HepG2 (cell line): Measurements from ENCODE around the gene LARP4. TPM values are rescaled to one million over a fixed set of nuclear protein-coding genes. Genes with fewer than 3 reads are reported as not detected.

Source experiments
- ATAC-seq: fragments of 200-7000 bp; cut with Tn5 transposase; 3 replicates; pipeline ENCODE4 v1.9.1; 2020; ENCODE audit warnings: mild to moderate bottlenecking, moderate library complexity
- BruUV-seq: library from RNA; stranded (reverse); fragments of 400-500 nt; replicated peaks from 2 replicates; lab custom pipeline; 2021; lab: Mats Ljungman, UMichigan
- CTCF ChIA-PET: fragments of 300-600 bp; formaldehyde crosslinking; extraction: SDS; loops from one replicate; lab custom pipeline; 2021; ENCODE audit warnings: low total read pairs, inconsistent platforms, low intra/inter-chr PET ratio; lab: Yijun Ruan, JAX
- POLR2A ChIA-PET: fragments of 350-600 bp; sonication (Branson Sonifier 250); formaldehyde crosslinking; loops from one replicate; lab custom pipeline; 2020; ENCODE audit warnings: antibody characterized with exemption, inconsistent platforms; lab: Yijun Ruan, JAX
- DNase-seq: peaks from one replicate; pipeline ENCODE4 v3.0.0-alpha.2; 2015; ENCODE audit warnings: low spot score
- FAIRE-seq: peaks from 3 replicates; lab custom pipeline; 2011; peaks lifted over from hg19 to GRCh38; lab: Jason Lieb, UNC
- H2AFZ ChIP-seq: one replicate; pipeline ENCODE4 v1.6.1; 2011; ENCODE audit warnings: low read length, inconsistent platforms
- H3K27ac ChIP-seq: fragments of 300-600 bp; 3 replicates; pipeline ENCODE4 v1.8.0; 2011; ENCODE audit warnings: mixed run types, mild to moderate bottlenecking, mixed read lengths, low read length, inconsistent platforms; ENCODE audit not compliant: insufficient read depth; ENCODE audit errors: extremely low read length
- H3K27me3 ChIP-seq, 2 experiments: fragments of 200-600 bp in 1 of 2; 2 replicates in 1 of 2; 3 replicates in 1 of 2; pipeline versions ENCODE4 v1.6.0 to v1.8.0; 2011; ENCODE audit warnings: low read length in 2 of 2, mild to moderate bottlenecking in 2 of 2, moderate library complexity in 2 of 2, inconsistent platforms in 1 of 2; ENCODE audit not compliant: insufficient read depth in 2 of 2, control insufficient read depth in 1 of 2
- H3K36me3 ChIP-seq, 2 experiments: fragments of 200-600 bp in 1 of 2; replicated peaks in 1 of 2; 2 replicates in 1 of 2; 3 replicates in 1 of 2; pipeline versions ENCODE4 v1.5.1 to v1.8.0; 2011; ENCODE audit warnings: low read length in 2 of 2, inconsistent platforms in 1 of 2; ENCODE audit not compliant: insufficient read depth in 2 of 2, control insufficient read depth in 1 of 2
- H3K4me1 ChIP-seq: 2 replicates; pipeline ENCODE4 v1.5.1; 2012; ENCODE audit warnings: low read length, inconsistent platforms; ENCODE audit not compliant: insufficient read depth
- H3K4me2 ChIP-seq: 2 replicates; pipeline ENCODE4 v1.6.0; 2011; ENCODE audit warnings: low read depth, low read length, inconsistent platforms
- H3K4me3 ChIP-seq, 3 experiments: fragments of 200-600 bp in 1 of 3; sonication (generic), shearing (Covaris generic) in 1 of 3; replicated peaks in 1 of 3; 2 replicates each; pipeline ENCODE4 v1.5.1; 2011 to 2016; ENCODE audit warnings: low read length in 3 of 3, inconsistent platforms in 2 of 3, low read depth in 2 of 3, mild to moderate bottlenecking in 2 of 3, control low read depth in 1 of 3, mixed read lengths in 1 of 3; ENCODE audit not compliant: insufficient read depth in 1 of 3
- H3K79me2 ChIP-seq: one replicate; pipeline ENCODE4 v1.6.1; 2011; ENCODE audit warnings: low read length, inconsistent platforms; ENCODE audit not compliant: insufficient read depth
- H3K9ac ChIP-seq: 2 replicates; pipeline ENCODE4 v1.6.0; 2011; ENCODE audit warnings: mild to moderate bottlenecking, low read depth, low read length, inconsistent platforms; ENCODE audit not compliant: insufficient read depth
- H3K9me3 ChIP-seq: 2 replicates; pipeline ENCODE4 v1.5.1; 2012; ENCODE audit warnings: mild to moderate bottlenecking, low read length
- H4K20me1 ChIP-seq: 2 replicates; pipeline ENCODE4 v1.6.0; 2011; ENCODE audit warnings: inconsistent platforms, mild to moderate bottlenecking, low read length, moderate library complexity; ENCODE audit not compliant: insufficient read depth
- ATF3 ChIP-seq: sonication (generic); formaldehyde crosslinking; IDR thresholded peaks from 2 replicates; pipeline ENCODE4 v1.4.0; 2020; ENCODE audit warnings: missing genetic modification reagents
- CEBPB ChIP-seq: IDR thresholded peaks from 2 replicates; pipeline ENCODE4 v1.6.1; 2011; ENCODE audit warnings: low read depth, low read length, improper control_type of control experiment, borderline replicate concordance
- DNMT1 ChIP-seq: sonication (generic); formaldehyde crosslinking; IDR thresholded peaks from 2 replicates; pipeline ENCODE4 v1.5.1; 2020; ENCODE audit warnings: mild to moderate bottlenecking, missing genetic modification reagents
- HES4 ChIP-seq: sonication (generic); formaldehyde crosslinking; IDR thresholded peaks from 2 replicates; pipeline ENCODE4 v1.9.0; 2021; ENCODE audit warnings: mild to moderate bottlenecking, missing genetic modification reagents, borderline replicate concordance
- HNF4A ChIP-seq: sonication (generic); formaldehyde crosslinking; IDR thresholded peaks from 2 replicates; pipeline ENCODE4 v1.4.0; 2020; ENCODE audit warnings: missing genetic modification reagents
- HNRNPK ChIP-seq: fragments of 200-400 bp; formaldehyde crosslinking; IDR thresholded peaks from 2 replicates; pipeline ENCODE4 v1.6.1; 2018; ENCODE audit warnings: low read length, low read depth, moderate library complexity, mild to moderate bottlenecking; ENCODE audit not compliant: poor library complexity, severe bottlenecking
- PHF20 ChIP-seq: sonication (generic); formaldehyde crosslinking; IDR thresholded peaks from 2 replicates; pipeline ENCODE4 v1.5.0; 2020; ENCODE audit warnings: mild to moderate bottlenecking, missing genetic modification reagents
- ZBED4 ChIP-seq: sonication (generic); formaldehyde crosslinking; IDR thresholded peaks from 2 replicates; pipeline ENCODE4 v1.4.0; 2020; ENCODE audit warnings: missing genetic modification reagents, borderline replicate concordance
- ZC3H4 ChIP-seq: sonication (generic); formaldehyde crosslinking; IDR thresholded peaks from 2 replicates; pipeline ENCODE4 v1.4.0; 2020; ENCODE audit warnings: missing genetic modification reagents, borderline replicate concordance
- ZNF207 ChIP-seq: fragments of 450-650 bp; IDR thresholded peaks from 2 replicates; pipeline ENCODE4 v1.6.1; 2016; ENCODE audit warnings: antibody characterized with exemption, borderline replicate concordance
- ZNF510 ChIP-seq: sonication (generic); formaldehyde crosslinking; IDR thresholded peaks from 2 replicates; pipeline ENCODE4 v1.4.0; 2020; ENCODE audit warnings: low read depth, mild to moderate bottlenecking, missing genetic modification reagents
- ZNF569 ChIP-seq: sonication (generic); formaldehyde crosslinking; IDR thresholded peaks from 2 replicates; pipeline ENCODE4 v1.5.0; 2020; ENCODE audit warnings: mild to moderate bottlenecking, missing genetic modification reagents, moderate library complexity, borderline replicate concordance
- ZNF772 ChIP-seq: sonication (generic); formaldehyde crosslinking; IDR thresholded peaks from 2 replicates; pipeline ENCODE4 v1.5.0; 2020; ENCODE audit warnings: mild to moderate bottlenecking, missing genetic modification reagents
- ZUFSP ChIP-seq: sonication (generic); formaldehyde crosslinking; IDR thresholded peaks from 2 replicates; pipeline ENCODE4 v1.9.0; 2021; ENCODE audit warnings: missing genetic modification reagents, mild to moderate bottlenecking, borderline replicate concordance
- WGBS: methylation state at CpG from one replicate; pipeline ENCODE4 v1.1.6; 2017; ENCODE audit warnings: low lambda C conversion rate; 5-methylcytosine and 5-hydroxymethylcytosine counted together
- in situ Hi-C: cut with HindIII; loops from 2 replicates; pipeline ENCODE4 v1.10.0; 2017; ENCODE audit warnings: low pct_unique_long_range_greater_than_20kb; ENCODE audit not compliant: extremely low pct_ligation_motif_present
- intact Hi-C: fragments of 100-400 bp; cut with micrococcal nuclease; formaldehyde crosslinking; loops from one replicate; pipeline ENCODE4 v1.10.0; 2022; ENCODE audit not compliant: unreplicated experiment
- polyA plus RNA-seq, 8 experiments: library from polyadenylated mRNA; depleted of rRNA in 3 of 8; stranded (reverse) in 7 of 8; unstranded in 1 of 8; fragments of >200 nt; fragmentation: Illumina TruSeq in 4 of 8; extraction: Trizol in 4 of 8; gene quantifications; 2 replicates each; pipeline versions ENCODE4 v1.2.1 to v1.2.3, GENCODE V29; 2011 to 2016; ENCODE audit warnings: low read depth in 4 of 8, missing spikeins in 1 of 8, mixed read lengths in 1 of 8; ENCODE audit not compliant: insufficient read depth in 1 of 8
- total RNA-seq, 5 experiments: library from RNA; depleted of rRNA; stranded (reverse); fragments of >200 nt; fragmentation: Illumina TruSeq; extraction: Trizol; gene quantifications; 2 replicates each; pipeline ENCODE4 v1.2.3, GENCODE V29; 2016; ENCODE audit warnings: low read depth in 1 of 5

LARP4 gene
- total and polyA plus RNA-seq, 2 of the 13 experiments (the other 11 are each of a cell fraction or from before 2014, with no cell fraction given), result 16.4 to 42.7 TPM

- intact Hi-C loops, result no loop called here
- WGBS, result 97% methylated on average over 5 of the region's 5 CpGs
- no peaks in the 10 kb centered on the region for H4K20me1 ChIP-seq
- peaks cover 13 to 41% of the 10 kb centered on the region in 2 experiments for H3K36me3 ChIP-seq
- no peaks in the 10 kb centered on the region for H3K9me3 ChIP-seq
- no peaks in the 10 kb centered on the region for H3K79me2 ChIP-seq
- FAIRE-seq (no peak), ATAC-seq (no peak), DNase-seq (no peak)
- H2AFZ ChIP-seq, result no peak overlapping the region
- in situ Hi-C loops, result no loop called here
- peak; percentile 59; the same call in 1 of the 2 replicates for TF ChIP-seq CEBPB
- TF ChIP-seq DNMT1, result no peak
- no peak overlapping the region for H3K4me3 ChIP-seq
- no peaks in the 10 kb centered on the region for H3K4me1 ChIP-seq
- POLR2A ChIA-PET, result no interaction called here
- no peak overlapping the region for H3K9ac ChIP-seq
- H3K27ac ChIP-seq, result no peak overlapping the region
- no peak overlapping the region for H3K4me2 ChIP-seq
- H3K27me3 ChIP-seq, result no peaks in the 10 kb centered on the region; a peak in 1 of 5 replicates
- CTCF ChIA-PET, result no interaction called here
- BruUV-seq, result no TSS peak
Observed at GRCh38 chr12:50453872-50454271, 53.2 kb downstream of the LARP4 start.

- POLR2A ChIA-PET, result no interaction called here
- Histone ChIP-seq H3K9ac (no peak overlapping the region), H3K9me3 (no peaks in the 10 kb centered on the region), H3K4me3 (no peak overlapping the region), H4K20me1 (no peaks in the 10 kb centered on the region), H3K79me2 (no peaks in the 10 kb centered on the region), H3K4me1 (no peaks in the 10 kb centered on the region), H2AFZ (no peak overlapping the region), H3K4me2 (no peak overlapping the region), H3K27me3 (no peaks in the 10 kb centered on the region), H3K36me3 (peaks cover 13 to 44% of the 10 kb centered on the region in 2 experiments), H3K27ac (no peak overlapping the region)
- BruUV-seq, result no TSS peak
- no peak for DNase-seq
- intact Hi-C loops, result no loop called here
- FAIRE-seq, result no peak
- CTCF ChIA-PET, result no interaction called here
- in situ Hi-C loops, result no loop called here
- no peak for ATAC-seq
- TF ChIP-seq ZC3H4 (CRISPR knock-in tag), result no peak
- TF ChIP-seq HES4 (CRISPR knock-in tag), result no peak
- no peak for TF ChIP-seq HNRNPK
- no peak for TF ChIP-seq ZNF772 (CRISPR knock-in tag)
- TF ChIP-seq HNF4A (CRISPR knock-in tag), result no peak
- TF ChIP-seq PHF20 (CRISPR knock-in tag), result no peak
- TF ChIP-seq ZBED4 (CRISPR knock-in tag), result no peak
- no peak for TF ChIP-seq ATF3 (CRISPR knock-in tag)
- no peak for TF ChIP-seq ZNF569 (CRISPR knock-in tag)
- no peak for TF ChIP-seq ZUFSP (CRISPR knock-in tag)
- TF ChIP-seq ZNF510 (CRISPR knock-in tag), result no peak
- TF ChIP-seq ZNF207, result no peak
Observed at GRCh38 chr12:50458606-50459005, 57.9 kb downstream of the LARP4 start.
